CD4-positive, alpha-beta memory T cell (primary cell): ENCODE data around the gene CDK5R2. TPM values are rescaled to one million over a fixed set of nuclear protein-coding genes. Genes with fewer than 3 reads are reported as not detected.

Experiments
- CTCF ChIA-PET: fragments of 350-600 bp; sonication (Branson Sonifier 250); formaldehyde crosslinking; loops from one replicate; lab custom pipeline; 2021; ENCODE audit warnings: inconsistent platforms; ENCODE audit not compliant: partially characterized antibody; lab: Charles Lee
- POLR2A ChIA-PET: fragments of 350-600 bp; sonication (Branson Sonifier 250); formaldehyde crosslinking; loops from one replicate; lab custom pipeline; 2021; ENCODE audit not compliant: partially characterized antibody; lab: Charles Lee
- DNase-seq, 5 donors: peaks; one replicate each; pipeline versions ENCODE4 v3.0.0 to v3.0.0-alpha.2; 2020 to 2022; ENCODE audit warnings: mixed read lengths in 1 of 5
- H3K27ac ChIP-seq: one replicate; pipeline ENCODE4 v1.7.0; 2013; ENCODE audit warnings: low read depth, low read length
- H3K27me3 ChIP-seq: 2 replicates; pipeline ENCODE4 v1.7.0; 2013; ENCODE audit warnings: mild to moderate bottlenecking, low read length, moderate library complexity; ENCODE audit not compliant: insufficient read depth
- H3K36me3 ChIP-seq: 2 replicates; pipeline ENCODE4 v1.7.0; 2013; ENCODE audit warnings: mild to moderate bottlenecking, low read length, moderate library complexity; ENCODE audit not compliant: insufficient read depth
- H3K4me1 ChIP-seq: 2 replicates; pipeline ENCODE4 v1.7.0; 2013; ENCODE audit warnings: mild to moderate bottlenecking, low read length, moderate library complexity; ENCODE audit not compliant: insufficient read depth
- H3K4me3 ChIP-seq, 2 donors: one replicate each; pipeline ENCODE4 v1.7.0; 2013; ENCODE audit warnings: low read length in 2 of 2, mild to moderate bottlenecking in 1 of 2
- H3K9me3 ChIP-seq, 2 donors: one replicate each; pipeline ENCODE4 v1.7.0; 2013; ENCODE audit warnings: low read length in 2 of 2, control low read depth in 1 of 2; ENCODE audit not compliant: control insufficient read depth in 1 of 2
- H3K27ac Mint-ChIP-seq, 7 donors: one replicate each; pipeline ENCODE4 v1.8.0; 2020 to 2021; ENCODE audit warnings: mixed read lengths in 7 of 7, mild to moderate bottlenecking in 6 of 7, inconsistent platforms in 3 of 7, moderate library complexity in 3 of 7
- H3K27me3 Mint-ChIP-seq, 2 donors: one replicate each; pipeline ENCODE4 v1.8.0; 2020 to 2021; ENCODE audit warnings: mixed read lengths in 2 of 2
- H3K36me3 Mint-ChIP-seq, 2 donors: one replicate each; pipeline ENCODE4 v1.8.0; 2020 to 2021; ENCODE audit warnings: mixed read lengths in 2 of 2, inconsistent platforms in 1 of 2, mild to moderate bottlenecking in 1 of 2
- H3K4me1 Mint-ChIP-seq, 4 donors: one replicate each; pipeline ENCODE4 v1.8.0; 2020 to 2021; ENCODE audit warnings: mixed read lengths in 4 of 4, mild to moderate bottlenecking in 1 of 4
- H3K4me3 Mint-ChIP-seq, 8 donors: one replicate each; pipeline ENCODE4 v1.8.0; 2020 to 2021; ENCODE audit warnings: mixed read lengths in 8 of 8, mild to moderate bottlenecking in 7 of 8, moderate library complexity in 6 of 8, inconsistent platforms in 3 of 8
- H3K9me3 Mint-ChIP-seq, 8 donors: one replicate each; pipeline ENCODE4 v1.8.0; 2020 to 2021; ENCODE audit warnings: mixed read lengths in 8 of 8, mild to moderate bottlenecking in 5 of 8, inconsistent platforms in 3 of 8, moderate library complexity in 1 of 8
- intact Hi-C: fragments of 100-400 bp; cut with micrococcal nuclease; formaldehyde crosslinking; loops from one replicate; pipeline ENCODE4 v1.15.1; 2023
- polyA plus RNA-seq, 2 donors: library from polyadenylated mRNA; unstranded; fragments of 300-500 nt; fragmentation: Illumina TruSeq; gene quantifications; one replicate each; pipeline ENCODE4 v1.2.3, GENCODE V29; 2021
- total RNA-seq, 2 experiments: library from RNA; stranded (reverse); gene quantifications; one replicate each; pipeline ENCODE4 v1.2.3, GENCODE V29; 2021

The CDK5R2 gene
- total and polyA plus RNA-seq, 4 experiments from 2014 or later, result not detected

DNA sequence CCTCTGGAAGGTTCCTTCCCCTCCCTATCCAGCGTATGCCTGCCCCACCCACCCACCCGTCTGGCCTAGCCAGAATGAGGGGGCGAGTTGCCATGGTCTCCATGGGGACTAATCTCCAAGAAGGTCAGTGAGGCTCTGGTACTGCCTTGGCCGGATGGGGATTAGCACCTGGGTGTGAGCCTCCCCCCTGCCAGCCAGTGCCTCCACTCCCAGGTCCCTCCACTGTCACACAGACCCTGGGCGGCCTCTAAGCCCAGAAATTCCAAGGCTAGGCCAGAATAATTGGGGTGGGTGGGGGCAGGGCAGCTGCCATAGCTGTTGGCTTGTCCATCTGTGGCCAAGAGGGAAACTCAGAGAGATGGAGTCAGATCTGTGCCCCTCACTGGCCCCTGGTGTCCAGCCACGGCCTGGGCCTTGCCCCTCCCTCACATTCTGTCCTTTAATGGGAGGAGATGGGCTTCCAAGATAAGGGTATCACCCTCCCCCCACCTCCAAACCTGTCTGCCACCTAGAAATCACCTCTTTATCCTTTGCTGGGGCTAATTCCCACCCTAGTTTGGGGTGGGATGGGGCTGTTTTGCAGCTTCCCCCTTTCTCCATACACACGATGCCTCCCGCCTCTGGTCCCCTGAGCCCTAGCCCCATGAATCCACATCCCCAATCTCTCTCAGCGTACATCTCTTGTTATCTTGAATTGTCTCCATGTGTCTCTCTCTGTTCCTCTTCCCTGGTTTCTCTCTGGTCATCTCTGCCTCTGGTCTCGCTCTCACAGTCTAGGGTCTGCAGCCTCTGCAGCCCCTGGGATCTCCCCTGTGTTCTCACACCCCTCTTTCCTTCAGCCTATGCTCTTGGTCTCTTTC lies 39.8 kb downstream of the CDK5R2 start:
- Mint-ChIP-seq H3K27me3 (peaks cover 50 to 66% of the 10 kb centered on the region in 2 donors), H3K36me3 (no peaks in the 10 kb centered on the region), H3K27ac (no peak overlapping the region), H3K4me3 (peak overlapping the region in 2 of 8 donors; percentile 6 to 73), H3K9me3 (peaks cover 0 to 3% (median 0%) of the 10 kb centered on the region in 8 donors), H3K4me1 (peaks cover 7 to 28% (median 15%) of the 10 kb centered on the region in 4 donors)
- ChIA-PET POLR2A (no interaction called here), CTCF (interaction anchor here (6.0 kb wide), 1 partner anchor 18 kb away, joined by 53 read pairs; no protein-coding TSS in a partner anchor)
- H3K27me3 ChIP-seq, result peaks cover 54% of the 10 kb centered on the region
- no peaks in the 10 kb centered on the region for H3K36me3 ChIP-seq
- intact Hi-C loops, result no loop called here
- no peak for DNase-seq
- H3K9me3 ChIP-seq, result no peaks in the 10 kb centered on the region
- H3K4me1 ChIP-seq, result peaks cover 29% of the 10 kb centered on the region
- no peak overlapping the region for H3K4me3 ChIP-seq
- no peak overlapping the region for H3K27ac ChIP-seq

DNA sequence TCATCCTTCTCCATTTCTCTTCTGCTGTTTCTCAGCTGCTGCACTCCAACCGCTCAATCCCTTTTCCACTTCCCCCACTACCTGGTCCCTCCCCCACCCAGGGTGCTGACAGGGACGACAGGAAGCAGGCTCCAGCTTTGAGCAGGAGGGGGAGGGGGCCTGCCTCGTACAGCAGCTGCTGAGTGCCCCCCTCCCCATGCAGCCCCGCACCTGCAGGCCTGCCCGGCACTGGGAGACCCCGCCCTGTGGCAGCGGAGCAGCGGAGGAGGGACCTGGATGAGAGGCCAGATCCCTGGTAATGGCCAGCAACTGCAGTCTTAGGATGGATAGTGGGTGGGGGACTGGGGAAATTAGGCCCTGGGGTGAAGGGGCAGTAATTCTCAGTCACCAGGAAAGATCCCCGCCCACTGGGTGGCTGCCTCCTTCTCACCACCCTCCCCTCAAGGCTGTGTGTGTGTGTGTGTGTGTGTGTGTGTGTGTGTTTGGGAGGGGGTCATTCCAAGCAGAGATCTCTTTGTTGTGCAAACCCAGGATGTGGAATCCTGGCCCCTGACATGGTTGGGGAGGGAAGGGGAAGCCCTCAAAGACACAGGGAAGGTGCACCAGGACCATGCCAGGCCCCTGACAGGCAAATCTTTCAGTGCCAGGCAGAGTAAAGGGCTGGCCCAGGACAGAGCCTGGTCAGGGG lies 40.6 kb downstream of the CDK5R2 start:
- Histone ChIP-seq H3K27me3 (peaks cover 55% of the 10 kb centered on the region), H3K9me3 (no peaks in the 10 kb centered on the region), H3K27ac (no peak overlapping the region), H3K4me1 (peaks cover 29% of the 10 kb centered on the region), H3K36me3 (no peaks in the 10 kb centered on the region), H3K4me3 (no peak overlapping the region)
- no peak for DNase-seq
- peaks cover 7 to 27% (median 15%) of the 10 kb centered on the region in 4 donors for H3K4me1 Mint-ChIP-seq
- intact Hi-C loops, result no loop called here
- H3K27ac Mint-ChIP-seq, result no peak overlapping the region
- ChIA-PET POLR2A (no interaction called here), CTCF (no interaction called here)
- peaks cover 53 to 65% of the 10 kb centered on the region in 2 donors for H3K27me3 Mint-ChIP-seq
- H3K9me3 Mint-ChIP-seq, result peaks cover 0 to 3% (median 0%) of the 10 kb centered on the region in 8 donors
- H3K36me3 Mint-ChIP-seq, result no peaks in the 10 kb centered on the region
- peak overlapping the region in 2 of 8 donors; percentile 6 to 73 for H3K4me3 Mint-ChIP-seq

DNA sequence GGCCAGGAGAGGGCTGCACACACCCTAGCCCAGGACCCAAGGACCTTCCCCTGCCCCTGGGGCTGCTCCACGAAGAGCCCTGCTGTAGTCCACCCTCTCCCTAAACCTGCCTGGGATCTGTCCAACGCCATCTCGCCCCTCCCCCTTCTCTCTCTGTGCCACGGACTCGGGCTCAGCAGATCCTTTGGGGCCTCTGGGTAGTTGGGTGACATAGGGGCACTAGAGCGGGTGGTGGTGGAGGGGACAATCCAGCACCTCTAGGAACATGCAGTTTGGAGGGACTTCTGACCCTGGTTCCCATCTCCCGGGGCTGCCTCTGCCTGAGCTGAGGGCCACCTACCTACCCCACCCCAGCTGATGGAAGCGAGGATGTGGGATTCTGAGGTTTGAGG lies 41.1 kb downstream of the CDK5R2 start:
- peaks cover 50% of the 10 kb centered on the region for H3K27me3 ChIP-seq
- H3K4me3 ChIP-seq, result no peak overlapping the region
- Mint-ChIP-seq H3K36me3 (no peaks in the 10 kb centered on the region), H3K27ac (peak overlapping the region in 1 of 7 donors; percentile 30), H3K9me3 (peaks cover 0 to 3% (median 0%) of the 10 kb centered on the region in 8 donors), H3K4me1 (peaks cover 7 to 22% (median 12%) of the 10 kb centered on the region in 4 donors), H3K4me3 (peak overlapping the region in 5 of 8 donors; percentile 21 to 66 (median 35)), H3K27me3 (peaks cover 50 to 65% of the 10 kb centered on the region in 2 donors)
- intact Hi-C loops, result no loop called here
- H3K9me3 ChIP-seq, result no peaks in the 10 kb centered on the region
- no peak for DNase-seq
- CTCF ChIA-PET, result no interaction called here
- POLR2A ChIA-PET, result no interaction called here
- H3K36me3 ChIP-seq, result no peaks in the 10 kb centered on the region
- peaks cover 29% of the 10 kb centered on the region for H3K4me1 ChIP-seq
- no peak overlapping the region for H3K27ac ChIP-seq

DNA sequence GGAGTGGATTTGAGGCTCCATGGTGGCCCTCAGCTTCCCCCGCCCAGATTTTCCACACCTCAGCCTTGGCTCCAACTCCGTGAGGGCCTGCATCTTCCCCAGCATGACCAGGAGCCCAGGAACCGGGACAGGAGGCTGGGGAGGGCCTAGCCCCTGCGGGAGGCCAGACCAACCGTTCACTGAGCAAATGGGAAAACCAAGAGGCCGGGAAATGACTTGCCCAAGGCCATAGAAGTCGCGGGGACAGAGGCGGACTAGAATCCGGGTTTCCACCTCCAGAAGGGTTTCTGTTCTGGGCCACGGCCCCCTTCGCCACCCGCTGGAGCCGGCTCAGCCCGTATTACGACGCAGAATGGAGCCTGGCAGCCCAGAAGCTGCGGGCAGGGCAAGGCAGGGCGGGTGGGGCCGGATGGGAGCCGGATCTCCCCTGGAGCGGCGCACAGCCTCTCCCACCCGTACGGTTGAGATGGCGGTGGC lies 41.7 kb downstream of the CDK5R2 start:
- Histone ChIP-seq H3K36me3 (no peaks in the 10 kb centered on the region), H3K9me3 (no peaks in the 10 kb centered on the region), H3K4me1 (peaks cover 23% of the 10 kb centered on the region), H3K4me3 (no peak overlapping the region), H3K27ac (no peak overlapping the region), H3K27me3 (peaks cover 46% of the 10 kb centered on the region)
- Mint-ChIP-seq H3K27me3 (peaks cover 47 to 65% of the 10 kb centered on the region in 2 donors), H3K9me3 (peaks cover 0 to 3% (median 0%) of the 10 kb centered on the region in 8 donors), H3K27ac (peak overlapping the region in 1 of 7 donors; percentile 30), H3K4me3 (peak overlapping the region in 5 of 8 donors; percentile 21 to 66 (median 35)), H3K4me1 (peaks cover 6 to 18% (median 10%) of the 10 kb centered on the region in 4 donors), H3K36me3 (no peaks in the 10 kb centered on the region)
- no peak for DNase-seq
- ChIA-PET POLR2A (interaction anchor here (0.7 kb wide), 1 partner anchor 153 kb away, joined by 3 read pairs; no protein-coding TSS in a partner anchor), CTCF (interaction anchor here (1.2 kb wide), 1 partner anchor 21 kb away, joined by 7 read pairs; no protein-coding TSS in a partner anchor)
- intact Hi-C loops, result no loop called here

DNA sequence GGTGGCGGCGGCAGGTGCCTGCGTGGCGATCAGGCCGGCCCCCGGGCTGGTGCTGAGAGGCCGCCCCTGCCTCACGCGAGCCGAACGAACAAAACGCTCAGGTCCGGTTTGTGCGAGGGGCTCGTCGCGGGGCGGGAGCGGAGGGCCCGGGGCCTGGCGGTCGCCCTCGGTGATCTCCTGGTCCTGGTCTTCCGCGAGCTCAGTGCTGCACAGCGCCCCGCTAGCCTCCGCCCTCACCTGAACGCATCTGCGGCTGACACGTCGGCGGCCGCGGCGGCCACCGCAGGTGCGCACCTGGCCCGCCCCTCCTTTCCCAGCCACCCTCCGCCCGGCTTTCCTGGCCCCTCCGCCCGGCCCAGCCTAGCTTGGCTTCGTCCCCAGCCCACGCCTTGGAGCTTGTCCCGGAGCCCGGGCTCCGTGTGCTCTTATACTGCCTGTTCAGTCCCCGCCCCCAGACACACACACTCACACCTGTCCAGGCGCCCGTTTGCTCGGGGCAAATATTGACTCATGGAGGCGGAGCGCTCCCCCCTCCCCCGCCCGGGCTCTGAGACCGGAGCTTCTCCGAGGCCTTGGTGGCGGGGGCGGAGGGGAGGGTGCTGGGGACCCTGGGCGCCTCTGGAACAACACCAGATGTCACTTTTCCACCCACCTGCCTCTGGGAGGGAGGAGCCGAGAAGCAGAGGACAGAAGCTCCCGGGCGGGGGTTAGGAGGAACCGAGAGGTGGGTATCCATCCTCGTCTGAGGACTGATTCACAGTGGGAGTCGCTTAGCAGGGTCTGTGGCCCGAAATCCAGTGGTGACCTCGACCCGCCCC lies 42.3 kb downstream of the CDK5R2 start:
- peak in 1 of 5 donors; percentile 52 for DNase-seq

More for the DNA sequence above, 42.3 kb downstream of the CDK5R2 start:
- H3K27ac Mint-ChIP-seq, result no peak overlapping the region
- intact Hi-C loops, result loop anchor here (2.0 kb wide), 2 partner anchors 21 to 149 kb away; no protein-coding TSS in a partner anchor
- Histone ChIP-seq H3K4me3 (no peak overlapping the region), H3K4me1 (peaks cover 20% of the 10 kb centered on the region), H3K27ac (no peak overlapping the region), H3K9me3 (no peaks in the 10 kb centered on the region), H3K27me3 (peaks cover 41% of the 10 kb centered on the region), H3K36me3 (no peaks in the 10 kb centered on the region)
- peaks cover 47 to 64% of the 10 kb centered on the region in 2 donors for H3K27me3 Mint-ChIP-seq
- peaks cover 0 to 3% (median 0%) of the 10 kb centered on the region in 8 donors for H3K9me3 Mint-ChIP-seq
- peak overlapping the region in 6 of 8 donors; percentile 36 to 76 (median 56) for H3K4me3 Mint-ChIP-seq
- H3K4me1 Mint-ChIP-seq, result peaks cover 6 to 18% (median 10%) of the 10 kb centered on the region in 4 donors
- no peaks in the 10 kb centered on the region for H3K36me3 Mint-ChIP-seq
- POLR2A ChIA-PET, result interaction anchor here (0.7 kb wide), 1 partner anchor 153 kb away, joined by 3 read pairs; no protein-coding TSS in a partner anchor
- CTCF ChIA-PET, result interaction anchor here (0.9 to 1.2 kb wide), 4 partner anchors 21 to 156 kb away, joined by 3 to 7 read pairs (median 3); no protein-coding TSS in a partner anchor
